GM23338 (cell line): ENCODE data around the gene SUV39H1. TPM values are rescaled to one million over a fixed set of nuclear protein-coding genes. Genes with fewer than 3 reads are reported as not detected.

Source experiments
- ATAC-seq: fragments of 200-7000 bp; cut with Tn5 transposase; 3 replicates; pipeline ENCODE4 v1.9.1; 2020
- DNase-seq: peaks from one replicate; pipeline ENCODE4 v3.0.0-alpha.2; 2015; ENCODE audit warnings: low spot score
- H2AFZ ChIP-seq: fragments of 200-600 bp; sonication (generic); 2 replicates; pipeline ENCODE4 v1.8.0; 2016; ENCODE audit warnings: antibody characterized with exemption, mild to moderate bottlenecking, moderate library complexity
- H3F3A ChIP-seq: fragments of 200-600 bp; sonication (generic); replicated peaks from 2 replicates; pipeline ENCODE4 v1.8.0; 2017; ENCODE audit warnings: antibody characterized with exemption, mixed run types, low read depth
- H3K27ac ChIP-seq: fragments of 200-600 bp; sonication (generic); 2 replicates; pipeline ENCODE4 v1.6.1; 2016; ENCODE audit warnings: low read depth
- H3K27me3 ChIP-seq: fragments of 200-600 bp; sonication (generic); 2 replicates; pipeline ENCODE4 v1.8.0; 2016; ENCODE audit warnings: mild to moderate bottlenecking, mixed run types, moderate library complexity; ENCODE audit not compliant: insufficient read depth
- H3K36me3 ChIP-seq: fragments of 200-600 bp; sonication (generic); 2 replicates; pipeline ENCODE4 v1.8.0; 2016; ENCODE audit warnings: mild to moderate bottlenecking; ENCODE audit not compliant: insufficient read depth
- H3K4me1 ChIP-seq: fragments of 200-600 bp; sonication (generic); 2 replicates; pipeline ENCODE4 v1.8.0; 2016; ENCODE audit warnings: mild to moderate bottlenecking, moderate library complexity; ENCODE audit not compliant: insufficient read depth
- H3K4me2 ChIP-seq: fragments of 200-600 bp; sonication (generic); 2 replicates; pipeline ENCODE4 v1.7.1; 2017; ENCODE audit warnings: mixed run types
- H3K4me3 ChIP-seq: fragments of 200-600 bp; sonication (generic); 2 replicates; pipeline ENCODE4 v1.6.1; 2016; ENCODE audit warnings: mixed run types
- H3K79me2 ChIP-seq: fragments of 200-600 bp; sonication (generic); replicated peaks from 2 replicates; pipeline ENCODE4 v1.8.0; 2017; ENCODE audit warnings: mild to moderate bottlenecking; ENCODE audit not compliant: insufficient read depth
- H3K9me2 ChIP-seq: fragments of 200-600 bp; sonication (generic); 2 replicates; pipeline ENCODE4 v1.8.0; 2017; ENCODE audit not compliant: insufficient read depth
- H4K20me1 ChIP-seq: fragments of 200-600 bp; sonication (generic); replicated peaks from 2 replicates; pipeline ENCODE4 v1.8.0; 2017; ENCODE audit warnings: mild to moderate bottlenecking; ENCODE audit not compliant: insufficient read depth
- H3K27ac Mint-ChIP-seq: 2 replicates; pipeline ENCODE4 v1.8.0; 2020; ENCODE audit warnings: inconsistent platforms, mild to moderate bottlenecking, moderate library complexity, mixed read lengths
- H3K27me3 Mint-ChIP-seq: 3 replicates; pipeline ENCODE4 v1.8.0; 2022; ENCODE audit warnings: low read depth, mild to moderate bottlenecking, moderate library complexity, mixed read lengths, inconsistent platforms; ENCODE audit not compliant: insufficient read depth, poor library complexity
- H3K36me3 Mint-ChIP-seq: 3 replicates; pipeline ENCODE4 v1.8.0; 2021; ENCODE audit warnings: low read depth, mild to moderate bottlenecking, inconsistent platforms, moderate library complexity, mixed read lengths
- H3K4me1 Mint-ChIP-seq: 3 replicates; pipeline ENCODE4 v1.8.0; 2020; ENCODE audit warnings: mild to moderate bottlenecking, inconsistent platforms, mixed read lengths
- H3K4me3 Mint-ChIP-seq: 3 replicates; pipeline ENCODE4 v1.8.0; 2021; ENCODE audit warnings: moderate library complexity, mild to moderate bottlenecking, inconsistent platforms, mixed read lengths
- H3K9me3 Mint-ChIP-seq: 3 replicates; pipeline ENCODE4 v1.8.0; 2020; ENCODE audit warnings: moderate library complexity, mild to moderate bottlenecking, inconsistent platforms, mixed read lengths
- EZH2phosphoT487 ChIP-seq: fragments of 200-600 bp; sonication (generic); IDR thresholded peaks from one replicate; pipeline ENCODE4 v1.8.1; 2018; ENCODE audit warnings: antibody characterized with exemption; ENCODE audit not compliant: unreplicated experiment
- JUNB ChIP-seq: IDR thresholded peaks from one replicate; pipeline ENCODE4 v1.6.1; 2016; ENCODE audit warnings: antibody characterized with exemption; ENCODE audit not compliant: unreplicated experiment
- POLR2AphosphoS5 ChIP-seq: IDR thresholded peaks from 2 replicates; pipeline ENCODE4 v1.6.1; 2016; ENCODE audit warnings: antibody characterized with exemption, low read depth
- REST ChIP-seq: IDR thresholded peaks from one replicate; pipeline ENCODE4 v1.6.1; 2018; ENCODE audit warnings: antibody characterized with exemption; ENCODE audit not compliant: unreplicated experiment
- ZNF114 ChIP-seq: fragments of 250-450 bp; sonication (Bioruptor Pico); IDR thresholded peaks from 2 replicates; pipeline ENCODE4 v1.5.0; 2020; ENCODE audit warnings: mild to moderate bottlenecking, moderate library complexity
- ZNF462 ChIP-seq: fragments of 250-450 bp; sonication (Bioruptor Pico); IDR thresholded peaks from 2 replicates; pipeline ENCODE4 v1.5.0; 2020; ENCODE audit warnings: mild to moderate bottlenecking, moderate library complexity
- polyA plus RNA-seq: library from polyadenylated mRNA; unstranded; fragments of >200 nt; fragmentation: Nextera tagmentation; extraction: Ambion mirVana; gene quantifications from 2 replicates; pipeline ENCODE4 v1.2.1, GENCODE V29; 2016
- total RNA-seq: library from RNA; depleted of rRNA; stranded (reverse); fragments of >200 nt; shearing (Covaris generic); gene quantifications from 2 replicates; pipeline ENCODE4 v1.2.3, GENCODE V29; 2014

The SUV39H1 gene
- total and polyA plus RNA-seq, 2 experiments from 2014 or later, result 9.5 to 15.2 TPM

- Histone ChIP-seq H3K4me3 (no peak overlapping the region), H3F3A (no peaks in the 10 kb centered on the region), H4K20me1 (no peaks in the 10 kb centered on the region), H3K27me3 (peaks cover 12% of the 10 kb centered on the region; the same call in 1 of the 2 replicates), H3K4me2 (no peak overlapping the region), H3K4me1 (no peaks in the 10 kb centered on the region), H3K27ac (no peak overlapping the region), H2AFZ (no peak overlapping the region), H3K9me2 (no peaks in the 10 kb centered on the region), H3K79me2 (no peaks in the 10 kb centered on the region), H3K36me3 (no peaks in the 10 kb centered on the region)
- Mint-ChIP-seq H3K4me1 (no peaks in the 10 kb centered on the region), H3K4me3 (no peak overlapping the region), H3K27ac (peak overlapping the region; percentile 62; the same call in 1 of the 2 replicates), H3K27me3 (peaks cover 6% of the 10 kb centered on the region), H3K9me3 (no peaks in the 10 kb centered on the region), H3K36me3 (peaks cover 20% of the 10 kb centered on the region; the same call in 2 of the 3 replicates)
- TF ChIP-seq POLR2AphosphoS5, result no peak
- no peak for TF ChIP-seq ZNF462 (CRISPR knock-in tag)
- TF ChIP-seq ZNF114, result no peak
- no peak for ATAC-seq
- no peak for DNase-seq
Observed at GRCh38 chrX:48709522-48710112, 13.1 kb downstream of the SUV39H1 start.

- Mint-ChIP-seq H3K27me3 (peaks cover 7% of the 10 kb centered on the region), H3K4me1 (no peaks in the 10 kb centered on the region), H3K36me3 (peaks cover 16% of the 10 kb centered on the region; the same call in 2 of the 3 replicates), H3K27ac (no peak overlapping the region), H3K4me3 (no peak overlapping the region), H3K9me3 (no peaks in the 10 kb centered on the region)
- Histone ChIP-seq H3F3A (no peaks in the 10 kb centered on the region), H2AFZ (no peak overlapping the region), H3K9me2 (no peaks in the 10 kb centered on the region), H3K79me2 (no peaks in the 10 kb centered on the region), H3K36me3 (no peaks in the 10 kb centered on the region), H3K27me3 (peaks cover 12% of the 10 kb centered on the region; the same call in 1 of the 2 replicates), H3K4me3 (no peak overlapping the region), H3K27ac (no peak overlapping the region), H4K20me1 (no peaks in the 10 kb centered on the region), H3K4me2 (no peak overlapping the region), H3K4me1 (no peaks in the 10 kb centered on the region)
- DNase-seq (no peak), ATAC-seq (no peak)
- TF ChIP-seq REST (no peak), JUNB (no peak), EZH2phosphoT487 (no peak)
Observed at GRCh38 chrX:48711162-48711928, 14.8 kb downstream of the SUV39H1 start.
